ENCODE measurements around the gene RC3H1. TPM values are rescaled to one million over a fixed set of nuclear protein-coding genes. Genes with fewer than 3 reads are reported as not detected.

RC3H1 gene
- total and polyA plus RNA-seq, 2 experiments from 2014 or later: 7.7 to 28.1 TPM

DNA sequence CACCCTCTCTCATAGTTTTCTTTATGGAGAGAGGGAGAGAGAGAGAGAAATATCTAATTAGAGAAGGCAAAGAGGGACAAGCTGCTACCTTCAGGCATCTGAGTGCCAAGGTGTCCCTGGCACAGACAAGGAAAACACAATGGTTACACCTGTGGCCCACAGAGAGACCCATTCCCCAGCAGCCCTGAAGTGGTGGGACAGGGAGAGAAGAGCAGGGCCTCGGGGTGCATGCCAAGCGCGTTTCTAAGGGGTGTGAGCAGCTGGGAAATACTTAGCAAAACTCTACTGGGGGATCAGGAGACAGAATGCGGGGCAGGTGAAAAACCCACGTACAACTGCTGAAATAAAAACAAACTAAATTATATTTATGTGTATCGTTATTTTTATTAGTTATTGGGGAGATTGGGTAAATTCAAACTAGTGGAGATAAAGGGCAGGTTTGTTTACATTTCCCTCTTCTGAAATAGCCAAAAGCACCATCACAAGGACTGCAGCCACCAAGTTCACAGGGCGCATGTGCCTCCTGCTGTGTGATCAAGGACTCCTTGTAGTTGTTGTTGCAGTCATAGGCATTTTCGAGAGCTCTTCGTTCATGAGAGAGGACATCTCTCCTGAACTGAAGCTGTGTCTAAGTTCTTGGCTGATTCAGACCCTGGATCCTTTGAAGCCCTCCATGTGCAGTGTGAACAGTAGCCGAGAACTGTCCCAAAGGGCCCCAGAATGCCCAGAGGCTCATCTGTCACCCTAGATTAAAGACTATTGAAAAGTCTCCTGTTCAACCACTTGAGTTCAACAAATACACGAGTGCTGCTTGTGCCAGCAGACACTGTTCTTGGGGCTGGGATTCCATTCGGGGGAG lies 104.3 kb downstream of the RC3H1 start:
- no peaks in the 10 kb centered on the region for H3K36me3 ChIP-seq

DNA sequence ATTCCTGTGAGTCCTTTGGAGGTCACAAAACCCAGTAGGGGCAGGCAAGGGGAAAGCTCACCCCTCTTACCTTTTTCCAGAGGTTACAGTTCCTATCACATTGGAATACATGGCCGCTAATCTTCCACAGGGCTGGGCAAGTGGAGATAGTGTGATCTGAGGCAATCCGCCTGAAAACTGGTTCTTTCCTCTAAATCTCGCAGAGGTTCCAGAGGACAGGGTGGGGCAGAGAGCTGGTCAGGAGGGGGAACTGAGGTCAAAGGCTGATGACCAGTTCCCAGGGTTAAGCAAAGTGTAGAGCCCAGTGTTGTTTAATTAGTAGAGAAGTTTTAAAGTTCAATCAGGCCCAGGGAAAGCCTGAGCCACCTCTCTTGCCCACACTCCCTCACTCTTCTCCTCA lies 105.0 kb downstream of the RC3H1 start, which contains the start of gene SERPINC1:
Gene SERPINC1 (minus strand): TSS at position 179 of the 400 bp plus-strand sequence. CDS start 68 bp downstream, at position 111.
- no peaks in the 10 kb centered on the region for H3K27me3 ChIP-seq
- TF ChIP-seq, protein P1, sequence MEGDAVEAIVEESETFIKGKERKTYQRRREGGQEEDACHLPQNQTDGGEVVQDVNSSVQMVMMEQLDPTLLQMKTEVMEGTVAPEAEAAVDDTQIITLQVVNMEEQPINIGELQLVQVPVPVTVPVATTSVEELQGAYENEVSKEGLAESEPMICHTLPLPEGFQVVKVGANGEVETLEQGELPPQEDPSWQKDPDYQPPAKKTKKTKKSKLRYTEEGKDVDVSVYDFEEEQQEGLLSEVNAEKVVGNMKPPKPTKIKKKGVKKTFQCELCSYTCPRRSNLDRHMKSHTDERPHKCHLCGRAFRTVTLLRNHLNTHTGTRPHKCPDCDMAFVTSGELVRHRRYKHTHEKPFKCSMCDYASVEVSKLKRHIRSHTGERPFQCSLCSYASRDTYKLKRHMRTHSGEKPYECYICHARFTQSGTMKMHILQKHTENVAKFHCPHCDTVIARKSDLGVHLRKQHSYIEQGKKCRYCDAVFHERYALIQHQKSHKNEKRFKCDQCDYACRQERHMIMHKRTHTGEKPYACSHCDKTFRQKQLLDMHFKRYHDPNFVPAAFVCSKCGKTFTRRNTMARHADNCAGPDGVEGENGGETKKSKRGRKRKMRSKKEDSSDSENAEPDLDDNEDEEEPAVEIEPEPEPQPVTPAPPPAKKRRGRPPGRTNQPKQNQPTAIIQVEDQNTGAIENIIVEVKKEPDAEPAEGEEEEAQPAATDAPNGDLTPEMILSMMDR (IDR thresholded peaks at IDR 0.05; ENCODE audit: low read depth, low read length): no peak
- H3K27ac ChIP-seq: no peak within 1 kb of the TSS
- no peaks in the 10 kb centered on the region for H3K36me3 ChIP-seq
- H3K9me3 ChIP-seq (ENCODE audit: low read depth): no peaks in the 10 kb centered on the region
- H3K4me1 ChIP-seq (ENCODE audit: low read depth): no peaks in the 10 kb centered on the region
- DNase-seq (ENCODE audit: low read depth in 1 of 2, low spot score in 1 of 2): no peak
- no peak within 1 kb of the TSS for H3K4me3 ChIP-seq

More for the DNA sequence above, 104.3 kb downstream of the RC3H1 start:
- Histone ChIP-seq H3K27ac (no peak overlapping the region), H3K27me3 (no peaks in the 10 kb centered on the region), H3K4me3 (no peak overlapping the region), H3K9me3 (ENCODE audit: low read depth) (no peaks in the 10 kb centered on the region), H3K4me1 (ENCODE audit: low read depth) (no peaks in the 10 kb centered on the region)
- DNase-seq (ENCODE audit: low read depth in 1 of 2, low spot score in 1 of 2): no peak
- TF ChIP-seq, protein P1 (IDR thresholded peaks at IDR 0.05; ENCODE audit: low read depth, low read length): no peak

DNA sequence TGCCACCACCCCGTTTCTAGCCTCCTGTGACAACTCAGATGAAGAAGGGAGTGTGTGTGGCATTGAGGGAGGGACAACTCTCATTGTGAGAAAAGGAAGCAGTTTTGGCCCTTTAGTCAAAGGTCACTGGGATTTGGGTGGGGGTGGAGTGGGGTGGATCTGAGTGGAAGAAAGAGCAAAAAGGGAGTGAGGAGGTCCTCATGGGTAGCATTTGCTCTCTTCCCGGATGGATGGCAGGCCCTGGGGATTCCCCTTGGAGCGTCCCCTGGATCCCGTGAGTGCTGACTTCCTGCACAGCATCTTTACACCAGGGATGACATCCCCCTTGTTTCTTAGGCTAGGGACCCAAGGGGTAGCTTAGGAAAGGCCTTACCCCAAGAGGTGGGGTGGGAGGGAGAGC lies 105.5 kb downstream of the RC3H1 start:
- H3K27me3 ChIP-seq: no peaks in the 10 kb centered on the region

DNA sequence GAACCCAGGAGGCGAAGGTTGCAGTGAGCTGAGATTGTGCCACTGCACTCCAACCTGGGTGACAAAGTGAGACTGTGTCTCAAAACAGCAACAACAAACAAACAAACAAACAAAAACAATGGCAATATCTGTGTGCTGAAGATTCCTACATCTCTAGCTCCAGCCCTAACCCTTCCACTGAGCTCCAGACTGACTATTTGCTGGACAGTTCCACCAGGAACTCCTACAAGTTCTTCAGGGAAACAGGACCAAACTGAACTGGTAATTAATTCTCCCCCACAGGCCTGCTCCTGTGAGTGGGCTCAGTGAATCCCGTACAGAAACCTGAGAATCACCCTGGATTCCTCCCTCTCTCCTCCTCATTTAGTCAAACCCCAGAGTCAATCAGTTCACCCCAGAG lies 106.6 kb downstream of the RC3H1 start:
- Histone ChIP-seq H3K9me3 (ENCODE audit: low read depth) (no peaks in the 10 kb centered on the region), H3K36me3 (no peaks in the 10 kb centered on the region), H3K27ac (no peak overlapping the region), H3K4me1 (ENCODE audit: low read depth) (no peaks in the 10 kb centered on the region), H3K27me3 (no peaks in the 10 kb centered on the region), H3K4me3 (no peak overlapping the region)
- no peak for DNase-seq (ENCODE audit: low read depth in 1 of 2, low spot score in 1 of 2)
- TF ChIP-seq, protein P1 (IDR thresholded peaks at IDR 0.05; ENCODE audit: low read depth, low read length): no peak

More for the DNA sequence above, 105.5 kb downstream of the RC3H1 start:
- H3K36me3 ChIP-seq: no peaks in the 10 kb centered on the region
- no peaks in the 10 kb centered on the region for H3K4me1 ChIP-seq (ENCODE audit: low read depth)
- no peak for DNase-seq (ENCODE audit: low read depth in 1 of 2, low spot score in 1 of 2)
- no peaks in the 10 kb centered on the region for H3K9me3 ChIP-seq (ENCODE audit: low read depth)
- H3K27ac ChIP-seq: no peak overlapping the region
- TF ChIP-seq, protein P1 (IDR thresholded peaks at IDR 0.05; ENCODE audit: low read depth, low read length): no peak
- H3K4me3 ChIP-seq: no peak overlapping the region

DNA sequence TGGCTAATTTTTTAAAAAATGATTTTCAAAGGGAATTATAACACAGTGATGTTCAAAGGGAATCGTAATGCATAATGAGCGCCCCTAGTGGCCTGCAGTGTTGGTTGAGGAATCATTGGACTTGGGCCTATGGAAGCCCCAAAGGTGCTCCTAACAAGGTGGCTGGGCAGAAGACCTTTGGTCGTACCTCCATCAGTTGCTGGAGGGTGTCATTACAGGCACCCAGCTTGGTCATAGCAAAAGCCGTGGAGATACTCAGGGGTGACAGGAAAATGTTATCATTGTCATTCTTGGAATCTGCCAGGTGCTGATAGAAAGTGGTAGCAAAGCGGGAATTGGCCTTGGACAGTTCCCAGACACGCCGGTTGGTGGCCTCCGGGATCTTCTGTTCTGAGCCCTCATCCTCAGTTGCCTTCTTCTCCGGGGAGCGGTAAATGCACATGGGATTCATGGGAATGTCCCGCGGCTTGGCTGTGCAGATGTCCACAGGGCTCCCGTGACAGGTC lies 107.7 kb downstream of the RC3H1 start:
- DNase-seq (ENCODE audit: low read depth in 1 of 2, low spot score in 1 of 2): peak; percentile 24 to 28
- TF ChIP-seq, protein P1 (IDR thresholded peaks at IDR 0.05; ENCODE audit: low read depth, low read length): peak; percentile 65
- no peaks in the 10 kb centered on the region for H3K36me3 ChIP-seq
- H3K27me3 ChIP-seq: no peaks in the 10 kb centered on the region
- no peaks in the 10 kb centered on the region for H3K9me3 ChIP-seq (ENCODE audit: low read depth)
- H3K27ac ChIP-seq: no peak overlapping the region
- no peaks in the 10 kb centered on the region for H3K4me1 ChIP-seq (ENCODE audit: low read depth)
- no peak overlapping the region for H3K4me3 ChIP-seq
